Measurements from ENCODE around the gene NUDT22.

The NUDT22 gene

DNA sequence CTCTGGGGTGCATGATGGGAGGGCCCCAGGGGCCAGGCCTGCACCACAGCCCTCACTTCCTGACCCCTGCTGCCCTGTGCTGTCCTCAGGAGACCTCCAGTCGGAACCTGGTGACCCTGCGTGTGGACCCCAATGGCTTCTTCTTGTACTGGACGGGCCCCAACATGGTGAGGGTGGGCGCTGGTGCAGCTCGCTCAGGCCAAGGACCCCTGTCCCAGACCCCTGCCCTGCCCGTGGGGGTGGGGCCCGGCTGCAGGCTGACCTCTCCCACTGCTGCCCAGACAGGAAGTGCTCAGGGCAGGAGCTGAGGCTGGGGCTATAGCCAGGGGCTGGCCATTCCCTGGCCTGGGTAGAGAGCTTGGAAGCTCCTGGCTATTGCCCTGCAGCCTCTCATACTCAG, 28.3 kb downstream of the NUDT22 start:
- no peak for DNase-seq (ENCODE audit: low read depth in 2 of 2)

DNA sequence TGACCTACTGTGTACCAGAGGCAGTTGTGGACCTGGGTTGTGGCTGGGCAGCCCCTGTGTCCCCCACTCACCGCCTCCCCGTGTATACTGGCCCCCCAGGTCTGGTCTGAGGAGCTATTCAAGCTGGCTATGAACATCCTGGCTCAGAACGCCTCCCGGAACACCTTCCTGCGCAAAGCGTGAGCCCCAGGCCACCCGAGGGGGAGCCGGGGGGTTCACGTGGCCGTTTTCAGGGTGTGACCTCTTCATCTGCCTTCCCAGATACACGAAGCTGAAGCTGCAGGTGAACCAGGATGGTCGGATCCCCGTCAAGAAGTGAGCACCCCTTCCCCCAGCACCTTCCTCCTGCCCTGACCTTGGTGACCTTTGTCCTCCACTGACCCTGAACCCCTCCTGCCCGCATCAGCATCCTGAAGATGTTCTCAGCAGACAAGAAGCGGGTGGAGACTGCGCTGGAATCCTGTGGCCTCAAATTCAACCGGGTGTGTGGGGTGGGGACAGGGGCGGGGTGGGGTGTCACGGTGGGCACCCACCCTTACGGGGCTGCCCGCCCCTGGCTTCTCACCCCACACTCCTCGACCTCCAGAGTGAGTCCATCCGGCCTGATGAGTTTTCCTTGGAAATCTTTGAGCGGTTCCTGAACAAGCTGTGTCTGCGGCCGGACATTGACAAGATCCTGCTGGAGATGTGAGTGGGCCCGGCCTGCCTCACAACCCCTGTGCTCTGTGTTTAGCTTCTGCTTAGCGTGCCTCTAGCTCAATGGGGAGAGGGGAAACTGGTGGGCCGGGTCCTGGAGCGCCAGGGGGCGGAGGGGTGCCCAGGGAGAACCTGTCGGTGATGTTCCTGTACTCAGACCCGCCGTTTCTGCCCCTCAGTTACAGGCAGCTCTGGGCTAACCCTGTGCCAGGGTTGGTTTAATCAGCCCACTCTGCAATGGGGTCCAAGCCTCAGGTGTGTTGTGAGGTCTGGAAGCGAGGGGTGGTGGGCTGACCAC, 29.4 kb downstream of the NUDT22 start:
- no peak for DNase-seq (ENCODE audit: low read depth in 2 of 2)

DNA sequence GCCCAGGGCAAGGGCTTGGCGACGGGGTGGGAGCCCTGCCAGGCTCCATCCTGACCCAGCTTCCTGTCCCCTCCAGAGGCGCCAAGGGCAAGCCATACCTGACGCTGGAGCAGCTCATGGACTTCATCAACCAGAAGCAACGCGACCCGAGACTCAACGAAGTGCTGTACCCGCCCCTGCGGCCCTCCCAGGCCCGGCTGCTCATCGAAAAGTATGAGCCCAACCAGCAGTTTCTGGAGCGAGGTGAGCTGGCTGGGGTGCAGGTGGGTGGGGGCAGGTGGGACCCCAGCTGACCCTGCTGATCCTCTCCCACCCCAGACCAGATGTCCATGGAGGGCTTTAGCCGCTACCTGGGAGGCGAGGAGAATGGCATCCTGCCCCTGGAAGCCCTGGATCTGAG, 30.2 kb downstream of the NUDT22 start:
- no peak for DNase-seq (ENCODE audit: low read depth in 2 of 2)

DNA sequence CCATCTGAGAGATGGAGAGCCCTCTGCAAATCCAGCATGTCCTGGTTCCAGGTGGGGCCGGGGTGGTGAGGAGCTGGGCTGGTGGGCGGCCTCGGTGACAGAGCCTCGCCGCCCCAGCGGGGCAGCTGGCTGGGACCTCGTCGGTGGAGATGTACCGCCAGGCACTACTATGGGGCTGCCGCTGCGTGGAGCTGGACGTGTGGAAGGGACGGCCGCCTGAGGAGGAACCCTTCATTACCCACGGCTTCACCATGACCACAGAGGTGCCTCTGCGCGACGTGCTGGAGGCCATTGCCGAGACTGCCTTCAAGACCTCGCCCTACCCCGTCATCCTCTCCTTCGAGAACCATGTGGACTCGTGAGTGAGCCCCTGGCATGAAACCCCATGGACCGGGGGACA, 32.3 kb downstream of the NUDT22 start:
- no peak for DNase-seq (ENCODE audit: low read depth in 2 of 2)

DNA sequence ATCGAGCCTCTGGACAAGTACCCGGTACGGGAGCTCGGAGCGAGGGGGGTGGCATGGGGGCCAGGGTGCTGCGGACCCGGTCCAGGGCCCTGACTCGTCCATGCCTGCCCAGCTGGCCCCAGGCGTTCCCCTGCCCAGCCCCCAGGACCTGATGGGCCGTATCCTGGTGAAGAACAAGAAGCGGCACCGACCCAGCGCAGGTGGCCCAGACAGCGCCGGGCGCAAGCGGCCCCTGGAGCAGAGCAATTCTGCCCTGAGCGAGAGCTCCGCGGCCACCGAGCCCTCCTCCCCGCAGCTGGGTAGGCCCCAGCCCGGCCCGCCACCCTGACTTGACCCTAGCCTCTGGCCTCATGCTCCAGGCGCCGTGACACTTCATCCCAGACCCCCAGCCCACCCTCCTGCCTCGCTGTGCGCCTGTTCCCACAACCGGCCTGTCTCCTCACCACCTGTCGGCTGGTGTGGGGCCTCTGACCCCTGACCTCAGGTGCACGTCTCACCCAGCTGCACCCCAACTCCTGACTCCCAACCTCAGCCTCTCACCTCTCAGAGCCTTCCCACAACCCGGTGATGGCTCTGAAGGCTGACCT, 33.0 kb downstream of the NUDT22 start:
- DNase-seq (ENCODE audit: low read depth in 2 of 2), result no peak

DNA sequence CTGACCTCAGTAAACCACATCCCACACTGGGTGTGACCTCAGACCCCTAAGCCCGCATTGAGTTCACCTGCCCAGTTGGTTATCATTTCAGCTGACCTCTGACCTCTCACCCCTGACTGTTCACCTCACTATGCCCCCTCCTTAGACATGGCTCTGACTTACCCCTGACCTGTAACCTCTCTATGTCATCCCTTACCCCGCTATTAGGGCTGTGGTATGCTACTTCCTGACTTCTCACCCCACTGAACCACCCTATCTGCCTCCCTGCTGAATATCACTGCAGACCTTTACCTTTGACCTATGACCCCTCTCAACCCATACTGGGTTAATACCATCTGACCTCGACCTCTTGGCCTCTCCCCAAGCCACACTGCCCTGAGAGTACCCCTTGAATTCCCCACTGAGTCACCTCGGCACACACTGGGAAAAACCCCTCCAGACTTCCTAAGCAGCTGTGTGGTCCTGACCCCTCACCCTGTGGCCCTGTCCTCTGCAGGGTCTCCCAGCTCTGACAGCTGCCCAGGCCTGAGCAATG, 33.5 kb downstream of the NUDT22 start:
- DNase-seq (ENCODE audit: low read depth in 2 of 2), result no peak

DNA sequence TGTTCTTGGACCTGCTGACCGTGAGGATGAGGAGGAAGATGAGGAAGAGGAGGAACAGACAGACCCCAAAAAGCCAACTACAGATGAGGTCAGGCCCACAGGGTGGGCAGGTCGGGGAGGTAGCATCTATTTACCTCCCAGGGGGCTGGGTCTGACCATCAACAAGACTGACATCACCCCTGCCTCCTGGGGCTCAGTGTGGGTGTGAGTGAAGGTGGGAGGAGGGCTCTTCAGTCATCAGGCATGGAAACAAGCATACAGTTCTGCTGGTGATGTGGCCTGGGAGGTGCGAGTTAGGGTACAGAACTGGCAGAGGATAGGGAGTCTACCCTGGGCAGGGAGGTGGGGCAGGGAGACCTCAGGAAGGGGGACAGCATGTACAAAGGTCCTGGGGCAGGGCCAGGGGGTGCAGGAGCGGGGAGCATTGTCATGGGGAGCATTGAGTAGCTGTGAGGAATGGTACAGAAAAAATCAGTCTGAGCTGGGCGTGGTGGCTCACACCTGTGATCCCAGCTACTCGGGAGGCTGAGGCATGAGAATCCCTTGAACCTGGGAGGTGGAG, 34.2 kb downstream of the NUDT22 start:
- DNase-seq (ENCODE audit: low read depth in 2 of 2), result no peak

DNA sequence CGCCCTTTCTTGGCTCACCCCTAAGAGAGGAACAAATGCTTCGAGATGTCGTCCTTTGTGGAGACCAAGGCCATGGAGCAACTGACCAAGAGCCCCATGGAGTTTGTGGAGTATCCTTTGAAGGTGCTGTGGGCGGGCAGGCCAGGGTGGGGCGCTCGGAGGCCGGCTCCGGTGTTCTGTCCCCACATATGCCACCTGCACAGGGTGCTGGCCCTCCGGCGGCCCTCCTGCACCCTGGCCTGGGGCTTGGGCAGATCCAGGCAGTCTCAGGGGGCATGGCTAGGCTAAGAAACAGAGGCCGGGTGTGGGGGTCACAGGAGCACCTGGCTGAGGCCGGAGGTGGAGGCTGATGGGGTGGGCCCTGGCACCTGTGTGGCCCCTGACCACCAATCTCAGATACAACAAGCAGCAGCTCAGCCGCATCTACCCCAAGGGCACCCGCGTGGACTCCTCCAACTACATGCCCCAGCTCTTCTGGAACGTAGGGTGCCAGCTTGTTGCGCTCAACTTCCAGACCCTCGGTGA, 35.5 kb downstream of the NUDT22 start:
- no peak for DNase-seq (ENCODE audit: low read depth in 2 of 2)

DNA sequence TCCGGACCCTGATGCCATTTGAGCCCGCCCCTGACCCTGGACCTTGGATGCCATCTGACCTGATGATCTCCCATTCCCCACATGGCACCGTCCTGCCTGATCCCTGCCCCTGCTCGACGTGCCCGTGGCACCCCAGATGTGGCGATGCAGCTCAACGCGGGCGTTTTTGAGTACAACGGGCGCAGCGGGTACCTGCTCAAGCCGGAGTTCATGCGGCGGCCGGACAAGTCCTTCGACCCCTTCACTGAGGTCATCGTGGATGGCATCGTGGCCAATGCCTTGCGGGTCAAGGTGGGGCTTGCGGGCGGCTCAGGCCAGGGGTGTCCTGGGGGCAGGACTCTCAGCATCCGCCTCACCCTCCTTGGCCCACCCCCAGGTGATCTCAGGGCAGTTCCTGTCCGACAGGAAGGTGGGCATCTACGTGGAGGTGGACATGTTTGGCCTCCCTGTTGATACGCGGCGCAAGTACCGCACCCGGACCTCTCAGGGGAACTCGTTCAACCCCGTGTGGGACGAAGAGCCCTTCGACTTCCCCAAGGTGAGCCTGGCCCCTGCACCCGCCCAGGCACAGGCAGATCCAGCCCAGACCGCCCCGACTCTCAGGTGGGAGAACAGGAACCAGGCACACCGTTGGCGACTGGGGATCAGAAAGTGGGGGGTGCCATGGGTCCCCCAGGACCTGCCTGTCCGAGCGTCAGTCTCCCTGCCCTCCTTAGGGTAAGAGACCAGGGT, 36.4 kb downstream of the NUDT22 start:
- DNase-seq (ENCODE audit: low read depth in 2 of 2), result no peak

DNA sequence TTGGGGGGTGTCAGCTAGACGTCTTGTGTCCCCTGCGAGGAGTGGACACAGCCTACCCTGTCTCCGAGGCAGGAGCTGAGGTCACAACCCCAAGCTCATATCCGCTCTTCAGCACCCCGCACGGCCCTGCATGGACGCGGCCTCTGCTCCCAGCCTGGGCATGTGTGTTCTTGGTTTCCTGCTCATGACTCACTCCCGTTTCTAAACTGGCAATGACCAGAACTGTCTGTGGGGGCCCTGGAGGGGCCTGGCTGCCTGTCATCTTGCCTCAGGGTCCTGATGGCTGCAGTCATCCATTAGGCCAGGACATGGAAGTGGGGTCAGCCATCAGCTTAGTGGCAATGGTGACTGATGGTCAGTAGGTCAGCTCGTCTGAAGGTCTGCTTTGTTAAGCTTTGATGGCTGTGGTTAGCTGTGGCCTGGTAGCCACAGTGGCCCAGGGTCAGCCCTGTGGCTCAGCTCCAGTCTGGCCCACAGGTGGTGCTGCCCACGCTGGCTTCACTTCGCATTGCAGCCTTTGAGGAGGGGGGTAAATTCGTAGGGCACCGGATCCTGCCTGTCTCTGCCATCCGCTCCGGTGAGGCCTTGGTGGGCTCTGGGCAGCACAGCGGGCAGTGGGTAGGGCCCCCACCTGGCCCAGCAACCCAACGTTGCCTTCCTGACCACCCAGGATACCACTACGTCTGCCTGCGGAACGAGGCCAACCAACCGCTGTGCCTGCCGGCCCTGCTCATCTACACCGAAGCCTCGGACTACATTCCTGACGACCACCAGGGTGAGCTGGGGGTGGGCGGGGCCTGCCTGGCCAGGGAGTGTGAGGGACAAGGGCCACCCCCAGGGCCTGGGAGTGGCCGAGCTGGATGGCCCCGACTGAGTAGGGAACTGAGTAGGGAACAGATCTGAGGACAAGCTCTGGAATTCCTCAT, 37.2 kb downstream of the NUDT22 start:
- no peak for DNase-seq (ENCODE audit: low read depth in 2 of 2)

DNA sequence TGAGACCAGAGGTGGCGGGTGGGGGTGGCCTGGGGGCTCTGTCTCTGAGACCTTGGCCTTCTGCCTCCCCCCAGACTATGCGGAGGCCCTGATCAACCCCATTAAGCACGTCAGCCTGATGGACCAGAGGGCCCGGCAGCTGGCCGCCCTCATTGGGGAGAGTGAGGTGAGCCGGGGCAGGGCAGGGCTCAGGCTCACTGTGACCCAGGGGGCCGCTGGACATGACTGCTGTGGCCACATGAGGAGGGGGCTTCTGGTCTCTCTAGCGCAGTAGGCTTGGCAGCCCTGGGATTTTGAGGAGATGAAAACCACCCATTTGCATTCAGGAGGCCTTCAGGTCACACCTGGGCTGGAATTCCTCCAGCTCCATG, 37.9 kb downstream of the NUDT22 start:
- DNase-seq (ENCODE audit: low read depth in 2 of 2), result no peak

DNA sequence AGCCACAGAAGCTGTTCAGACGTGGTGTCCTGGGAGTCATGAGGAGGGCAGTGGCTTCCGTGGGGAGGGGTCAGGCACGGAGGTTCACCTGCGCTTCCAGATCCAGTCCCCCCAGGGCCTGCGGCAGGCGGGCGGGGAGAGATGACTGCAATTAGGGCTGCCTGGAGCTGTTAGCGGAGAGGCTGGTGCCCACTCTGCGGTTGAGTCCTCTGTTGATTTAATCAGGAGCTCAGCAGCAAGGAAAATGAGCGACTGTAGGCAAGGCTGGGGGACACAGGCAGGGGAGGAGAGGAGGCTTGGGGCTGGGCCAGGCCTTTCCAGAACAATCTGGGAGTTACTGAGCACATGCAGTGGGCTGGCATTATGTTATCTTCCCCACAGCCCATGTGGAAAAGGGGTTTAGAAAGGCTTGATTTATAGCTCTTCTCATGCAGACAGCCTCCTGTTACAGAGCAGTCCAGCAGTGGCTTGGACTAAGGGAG, 38.3 kb downstream of the NUDT22 start:
- DNase-seq (ENCODE audit: low read depth in 2 of 2), result no peak

DNA sequence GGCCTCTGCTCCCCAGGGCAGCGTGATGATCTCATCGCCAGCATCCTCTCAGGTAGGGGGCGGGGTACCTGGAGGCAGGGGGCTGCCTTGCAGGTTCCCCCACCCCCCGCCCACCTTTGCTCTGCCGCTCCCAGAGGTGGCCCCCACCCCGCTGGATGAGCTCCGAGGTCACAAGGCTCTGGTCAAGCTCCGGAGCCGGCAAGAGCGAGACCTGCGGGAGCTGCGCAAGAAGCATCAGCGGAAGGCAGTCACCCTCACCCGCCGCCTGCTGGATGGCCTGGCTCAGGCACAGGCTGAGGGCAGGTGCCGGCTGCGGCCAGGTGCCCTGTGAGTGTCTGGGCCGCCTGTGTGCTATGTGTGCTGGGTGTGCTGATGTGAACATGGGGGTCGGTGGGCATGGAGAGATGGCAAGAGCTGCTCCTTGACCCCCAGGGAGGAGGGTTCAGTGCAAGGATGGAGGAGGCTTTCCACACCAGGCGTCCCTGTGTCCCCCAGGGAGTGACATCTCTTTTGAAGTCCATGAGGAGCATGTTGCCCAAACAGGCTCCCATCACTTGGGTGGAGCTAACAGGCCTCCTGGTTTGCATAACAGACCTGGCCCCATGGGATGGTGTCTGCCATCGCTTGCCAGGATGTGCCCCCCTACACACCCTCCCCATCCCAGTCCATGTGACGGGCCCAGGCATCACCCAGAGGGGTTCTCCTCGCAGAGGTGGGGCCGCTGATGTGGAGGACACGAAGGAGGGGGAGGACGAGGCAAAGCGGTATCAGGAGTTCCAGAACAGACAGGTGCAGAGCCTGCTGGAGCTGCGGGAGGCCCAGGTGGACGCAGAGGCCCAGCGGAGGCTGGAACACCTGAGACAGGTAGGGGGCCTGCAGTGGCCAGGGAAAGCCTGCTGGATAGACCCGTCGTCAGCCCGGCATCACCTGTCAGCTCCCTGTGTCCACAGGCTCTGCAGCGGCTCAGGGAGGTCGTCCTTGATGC, 39.4 kb downstream of the NUDT22 start:
- no peak for DNase-seq (ENCODE audit: low read depth in 2 of 2)

DNA sequence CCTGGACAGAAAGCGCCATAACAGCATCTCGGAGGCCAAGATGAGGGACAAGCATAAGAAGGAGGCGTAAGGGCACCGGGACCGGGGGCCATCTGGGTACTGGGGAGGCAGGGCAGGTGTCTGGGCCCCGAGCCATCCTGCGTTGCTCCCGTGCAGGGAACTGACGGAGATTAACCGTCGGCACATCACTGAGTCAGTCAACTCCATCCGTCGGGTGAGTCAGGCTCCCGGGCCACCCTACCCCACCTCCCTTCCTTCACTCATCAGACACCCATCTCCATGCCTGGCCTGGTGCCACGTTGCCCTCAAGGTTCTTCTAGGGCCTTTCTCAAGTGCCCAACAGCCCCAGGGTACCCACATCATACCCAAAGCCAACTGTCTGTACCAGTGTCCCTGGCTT, 40.3 kb downstream of the NUDT22 start:
- DNase-seq (ENCODE audit: low read depth in 2 of 2), result no peak

DNA sequence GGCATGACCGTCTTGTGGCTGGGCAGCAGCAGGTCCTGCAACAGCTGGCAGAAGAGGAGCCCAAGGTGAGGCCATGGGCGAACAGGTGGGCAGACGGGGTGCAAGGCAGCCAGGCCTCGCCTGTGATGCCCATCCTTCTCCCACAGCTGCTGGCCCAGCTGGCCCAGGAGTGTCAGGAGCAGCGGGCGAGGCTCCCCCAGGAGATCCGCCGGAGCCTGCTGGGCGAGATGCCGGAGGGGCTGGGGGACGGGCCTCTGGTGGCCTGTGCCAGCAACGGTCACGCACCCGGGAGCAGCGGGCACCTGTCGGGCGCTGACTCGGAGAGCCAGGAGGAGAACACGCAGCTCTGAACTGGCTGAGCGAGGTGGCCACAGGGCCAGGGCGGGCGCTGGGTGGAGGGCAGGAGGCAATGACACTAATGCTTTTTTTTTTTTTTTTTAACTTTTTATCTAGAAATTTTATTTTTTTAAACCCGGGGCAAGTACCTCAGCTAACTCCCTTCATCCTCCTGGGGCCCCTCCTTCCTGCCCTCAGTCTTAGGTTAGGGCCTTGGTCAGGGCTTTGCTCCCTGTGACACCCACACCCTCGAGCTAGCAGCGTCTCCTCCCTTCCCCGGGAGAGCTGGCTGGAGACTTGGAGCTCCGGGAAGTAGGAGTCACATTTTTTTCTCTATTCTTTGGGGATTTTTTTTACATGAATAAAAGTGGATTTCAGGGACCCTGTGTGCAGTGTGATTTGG, 41.3 kb downstream of the NUDT22 start:
- DNase-seq (ENCODE audit: low read depth in 2 of 2), result no peak

DNA sequence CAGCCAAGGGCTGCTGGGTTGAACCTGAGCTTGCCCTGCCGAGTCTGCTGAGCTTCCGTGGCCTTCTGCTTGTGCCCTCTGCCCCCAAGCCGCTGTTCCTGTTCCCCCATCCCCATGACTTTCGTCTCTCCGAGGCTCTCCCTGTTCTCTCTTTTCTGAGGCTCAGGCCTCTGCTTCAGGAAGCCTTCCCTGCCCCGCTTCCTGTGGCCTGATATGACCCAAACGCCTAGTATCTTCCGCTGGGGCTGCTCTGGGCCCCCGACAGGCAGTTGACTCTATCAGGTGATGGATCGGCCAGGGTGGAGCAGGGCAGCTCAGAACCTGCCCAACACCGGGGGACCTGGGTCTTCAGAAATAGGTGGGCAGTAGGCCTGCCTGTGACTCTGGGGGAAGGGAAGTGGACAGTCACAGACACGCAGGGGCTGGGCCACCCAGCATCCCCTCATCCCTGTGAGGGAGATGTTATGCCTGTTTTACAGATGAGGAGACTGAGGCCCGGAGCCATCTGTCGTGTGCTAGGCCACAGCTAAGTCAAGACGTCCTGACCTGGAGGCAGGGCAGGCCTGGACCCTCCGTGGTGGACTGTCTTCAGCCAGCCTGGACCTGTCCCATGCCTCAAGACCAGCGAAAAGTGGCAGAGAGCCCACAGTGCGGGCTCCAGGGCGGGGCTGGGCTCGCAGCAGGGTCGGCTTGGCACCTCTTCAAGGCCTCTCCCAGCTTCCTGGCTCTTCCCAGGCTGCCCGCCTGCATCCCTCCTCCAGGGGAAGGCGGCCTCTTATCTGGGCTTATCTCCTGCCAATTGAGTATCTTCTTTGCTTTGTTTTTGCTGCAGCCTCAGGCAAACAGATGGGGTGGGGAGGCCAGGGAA, 42.2 kb downstream of the NUDT22 start:
- no peak for DNase-seq (ENCODE audit: low read depth in 2 of 2)

DNA sequence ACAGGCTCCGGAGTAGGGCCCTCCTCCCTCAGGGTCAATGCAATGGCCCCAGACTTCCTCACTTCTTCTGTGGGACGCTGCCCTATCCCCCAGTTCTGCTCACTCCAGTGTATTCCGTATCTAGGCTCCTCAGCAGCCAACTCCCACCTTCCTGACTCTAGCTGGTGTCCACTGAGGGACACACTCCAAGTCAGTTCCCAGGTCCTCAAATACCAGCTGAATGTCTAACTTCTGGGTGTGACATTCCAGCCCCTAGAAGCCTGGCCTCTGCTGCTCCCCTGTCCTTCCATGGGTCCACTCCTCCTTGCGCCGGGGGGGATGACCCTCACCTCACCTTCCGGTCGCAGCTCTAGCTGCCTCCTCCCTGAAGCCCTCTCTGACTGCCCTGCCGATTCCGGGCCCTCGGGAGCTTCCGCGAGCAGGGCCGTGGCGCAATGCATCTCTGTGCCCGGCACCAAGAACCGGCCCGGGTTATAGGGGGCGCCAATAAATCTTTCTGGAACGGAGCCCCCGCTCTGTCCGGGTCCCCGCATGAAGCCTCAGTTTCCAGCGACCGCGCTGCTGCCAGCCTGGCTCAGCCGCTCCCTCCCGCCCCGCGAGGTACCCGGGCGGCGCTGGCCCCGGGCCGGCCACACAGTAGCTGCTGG, 42.9 kb downstream of the NUDT22 start:
- DNase-seq (ENCODE audit: low read depth in 2 of 2), result peak in 1 of 2 donors; percentile 57
